H1 (cell line): ENCODE measurements around the gene BCL2L1. TPM values are rescaled to one million over a fixed set of nuclear protein-coding genes. Genes with fewer than 3 reads are reported as not detected.

Experiments
- CTCF ChIA-PET: fragments of 300-600 bp; sonication (Branson Sonifier 250); formaldehyde crosslinking; loops from one replicate; lab custom pipeline; 2021; ENCODE audit not compliant: partially characterized antibody; lab: Charles Lee
- POLR2A ChIA-PET: fragments of 300-600 bp; sonication (Branson Sonifier 250); formaldehyde crosslinking; loops from one replicate; lab custom pipeline; 2021; ENCODE audit warnings: inconsistent platforms; ENCODE audit not compliant: partially characterized antibody; lab: Charles Lee
- DNase-seq, 2 experiments: peaks; one replicate each; pipeline versions ENCODE4 v3.0.0 to v3.0.0-alpha.2; 2010 to 2022; ENCODE audit warnings: low spot score in 2 of 2, low read depth in 1 of 2, mixed read lengths in 1 of 2
- FAIRE-seq: peaks from 2 replicates; lab custom pipeline; 2011; peaks lifted over from hg19 to GRCh38; lab: Jason Lieb, UNC
- H2AFZ ChIP-seq: 2 replicates; pipeline ENCODE4 v1.8.1; 2012; ENCODE audit warnings: low read length, inconsistent platforms
- H2AK5ac ChIP-seq: 2 replicates; pipeline ENCODE4 v1.6.1; 2013; ENCODE audit warnings: low read depth, low read length
- H2BK120ac ChIP-seq: replicated peaks from 2 replicates; pipeline ENCODE3; 2013; ENCODE audit warnings: low read depth, low read length, inconsistent platforms
- H2BK12ac ChIP-seq: 2 replicates; pipeline ENCODE4 v1.6.1; 2013; ENCODE audit warnings: low read depth, low read length
- H2BK15ac ChIP-seq: 2 replicates; pipeline ENCODE4 v1.6.1; 2013; ENCODE audit warnings: low read length
- H2BK20ac ChIP-seq: 2 replicates; pipeline ENCODE4 v1.6.1; 2013; ENCODE audit warnings: low read length
- H2BK5ac ChIP-seq: 2 replicates; pipeline ENCODE4 v1.6.1; 2013; ENCODE audit warnings: low read depth, low read length
- H3K14ac ChIP-seq: 2 replicates; pipeline ENCODE4 v1.6.1; 2013; ENCODE audit warnings: inconsistent platforms; ENCODE audit not compliant: insufficient read length
- H3K18ac ChIP-seq: 2 replicates; pipeline ENCODE4 v1.6.1; 2013; ENCODE audit warnings: low read length; ENCODE audit errors: extremely low read depth
- H3K23ac ChIP-seq: 2 replicates; pipeline ENCODE4 v1.6.1; 2013; ENCODE audit warnings: inconsistent platforms; ENCODE audit not compliant: insufficient read length
- H3K23me2 ChIP-seq: 2 replicates; pipeline ENCODE4 v1.6.1; 2013; ENCODE audit warnings: low read depth, low read length
- H3K27ac ChIP-seq: 2 replicates; pipeline ENCODE4 v1.6.1; 2011; ENCODE audit warnings: low read depth, low read length, inconsistent platforms
- H3K27me3 ChIP-seq, 4 experiments: replicated peaks in 1 of 4; 1 replicate in 1 of 4; 2 replicates in 3 of 4; pipeline versions ENCODE4 v1.6.1 to v1.8.1; 2011 to 2013; ENCODE audit warnings: low read length in 3 of 4, mild to moderate bottlenecking in 3 of 4, inconsistent platforms in 2 of 4, mixed read lengths in 2 of 4, moderate library complexity in 1 of 4; ENCODE audit not compliant: control insufficient read depth in 3 of 4, insufficient read depth in 3 of 4; ENCODE audit errors: extremely low read depth in 1 of 4
- H3K36me3 ChIP-seq, 4 experiments: 2 replicates each; pipeline versions ENCODE4 v1.6.1 to v1.8.1; 2011 to 2013; ENCODE audit warnings: mild to moderate bottlenecking in 4 of 4, low read length in 3 of 4, moderate library complexity in 2 of 4, control low read depth in 1 of 4, inconsistent platforms in 1 of 4; ENCODE audit not compliant: insufficient read depth in 4 of 4, control insufficient read depth in 2 of 4
- H3K4ac ChIP-seq: replicated peaks from 2 replicates; pipeline ENCODE3; 2013; ENCODE audit warnings: low read length, low read depth, mixed read lengths, inconsistent platforms; ENCODE audit not compliant: insufficient read length
- H3K4me1 ChIP-seq, 4 experiments: replicated peaks in 1 of 4; 1 replicate in 1 of 4; 2 replicates in 3 of 4; pipeline versions ENCODE4 v1.6.1 to v1.8.1; 2011 to 2013; ENCODE audit warnings: low read length in 3 of 4, inconsistent platforms in 2 of 4, mixed read lengths in 1 of 4; ENCODE audit not compliant: insufficient read depth in 4 of 4, control insufficient read depth in 3 of 4
- H3K4me2 ChIP-seq, 2 experiments: 2 replicates each; pipeline versions ENCODE4 v1.6.1 to v1.8.1; 2011 to 2013; ENCODE audit warnings: low read depth in 2 of 2, low read length in 2 of 2, control low read depth in 1 of 2, inconsistent platforms in 1 of 2, mild to moderate bottlenecking in 1 of 2; ENCODE audit not compliant: insufficient read depth in 1 of 2
- H3K4me3 ChIP-seq, 4 experiments: fragments of 200-600, 300-600 bp in 1 of 4; sonication (generic), shearing (Covaris generic), sonication (Bioruptor Twin) in 1 of 4; 2 replicates each; pipeline versions ENCODE4 v1.5.1 to v1.8.1; 2011 to 2016; ENCODE audit warnings: low read length in 4 of 4, low read depth in 3 of 4, control low read depth in 2 of 4, inconsistent platforms in 2 of 4, mild to moderate bottlenecking in 2 of 4, mixed read lengths in 1 of 4, moderate library complexity in 1 of 4; ENCODE audit not compliant: insufficient read depth in 2 of 4; ENCODE audit errors: extremely low read depth in 1 of 4
- H3K56ac ChIP-seq: replicated peaks from 2 replicates; pipeline ENCODE3; 2013; ENCODE audit warnings: low read depth, mild to moderate bottlenecking, mixed read lengths, low read length, inconsistent platforms; ENCODE audit not compliant: insufficient read length
- H3K79me1 ChIP-seq: 2 replicates; pipeline ENCODE4 v1.6.1; 2013; ENCODE audit warnings: low read depth, low read length, control low read depth
- H3K79me2 ChIP-seq, 2 experiments: 2 replicates each; pipeline versions ENCODE4 v1.6.1 to v1.8.1; 2012 to 2013; ENCODE audit warnings: low read length in 2 of 2, mild to moderate bottlenecking in 2 of 2, inconsistent platforms in 1 of 2; ENCODE audit not compliant: insufficient read depth in 2 of 2, control insufficient read depth in 1 of 2
- H3K9ac ChIP-seq, 4 experiments: replicated peaks in 1 of 4; 1 replicate in 1 of 4; 2 replicates in 3 of 4; pipeline versions ENCODE4 v1.6.1 to v1.8.1; 2011 to 2013; ENCODE audit warnings: low read depth in 3 of 4, low read length in 3 of 4, control low read depth in 2 of 4, mild to moderate bottlenecking in 2 of 4, moderate library complexity in 2 of 4, inconsistent platforms in 1 of 4; ENCODE audit errors: extremely low read depth in 1 of 4
- H3K9me3 ChIP-seq, 2 experiments: 2 replicates each; pipeline versions ENCODE4 v1.6.1 to v1.8.1; 2012 to 2013; ENCODE audit warnings: mild to moderate bottlenecking in 2 of 2, moderate library complexity in 2 of 2, control low read depth in 1 of 2, inconsistent platforms in 1 of 2, low read depth in 1 of 2, low read length in 1 of 2, mixed read lengths in 1 of 2; ENCODE audit not compliant: insufficient read depth in 2 of 2
- H4K20me1 ChIP-seq, 2 experiments: replicated peaks in 1 of 2; 2 replicates each; pipeline versions ENCODE3 to v1.8.1; 2011 to 2013; ENCODE audit warnings: inconsistent platforms in 2 of 2, low read length in 2 of 2, mild to moderate bottlenecking in 1 of 2; ENCODE audit not compliant: insufficient read depth in 2 of 2, control insufficient read depth in 1 of 2
- H4K5ac ChIP-seq: 2 replicates; pipeline ENCODE4 v1.6.1; 2013; ENCODE audit warnings: low read length, low read depth, mixed read lengths, inconsistent platforms; ENCODE audit not compliant: insufficient read length
- H4K8ac ChIP-seq: 2 replicates; pipeline ENCODE4 v1.8.0; 2013; ENCODE audit warnings: mild to moderate bottlenecking, moderate library complexity, low read length, inconsistent platforms; ENCODE audit not compliant: insufficient read depth; ENCODE audit errors: extremely low read depth
- H4K91ac ChIP-seq: replicated peaks from 2 replicates; pipeline ENCODE3; 2013; ENCODE audit warnings: low read length, mixed read lengths, inconsistent platforms; ENCODE audit not compliant: insufficient read length
- RBBP5 ChIP-seq: IDR thresholded peaks from 2 replicates; pipeline ENCODE4 v1.7.1; 2012; ENCODE audit warnings: low read depth, mild to moderate bottlenecking, inconsistent platforms, low read length, moderate library complexity, borderline replicate concordance
- ZNF274 ChIP-seq: IDR thresholded peaks from 2 replicates; pipeline ENCODE4 v1.7.0; 2012; ENCODE audit warnings: low read length, borderline replicate concordance; ENCODE audit errors: extremely low read depth
- WGBS, 2 experiments: shearing (Covaris generic) in 1 of 2; methylation state at CpG; one replicate each; pipeline versions ENCODE4 v1.1.6 to v1.1.7; 2013 to 2015; ENCODE audit warnings: low lambda C conversion rate in 2 of 2, mixed read lengths in 2 of 2, inconsistent platforms in 1 of 2, low coverage in 1 of 2, missing lambda C conversion rate in 1 of 2; ENCODE audit not compliant: insufficient replicate concordance in 2 of 2, insufficient coverage in 1 of 2, insufficient read length in 1 of 2; ENCODE audit errors: extremely low coverage in 1 of 2, missing lambda C conversion rate in 1 of 2; 5-methylcytosine and 5-hydroxymethylcytosine counted together
- polyA plus RNA-seq, 7 experiments: library from polyadenylated mRNA; depleted of rRNA in 3 of 7; stranded (reverse) in 5 of 7; unstranded in 2 of 7; fragments of >200 nt in 5 of 7; fragments of 200-250 nt in 2 of 7; gene quantifications; 1 replicate in 5 of 7; 2 replicates in 1 of 7; 4 replicates in 1 of 7; pipeline versions ENCODE4 v1.2.1 to v1.2.3, GENCODE V29; 2011 to 2013; ENCODE audit warnings: missing spikeins in 2 of 7, mixed read lengths in 2 of 7
- total RNA-seq: library from RNA; stranded (reverse); fragmentation: NEBNext Ultra II Directional; extraction: Animal tissue kit (Norgen Biotek cat#: 25700); gene quantifications from 2 replicates; pipeline ENCODE4 v1.2.1, GENCODE V29; 2021

BCL2L1 gene
- total and polyA plus RNA-seq, 2 of the 8 experiments (the other 6 are each of a cell fraction or from before 2014, with no cell fraction given): 64.9 to 66.1 TPM

GRCh38 chr20:31642837-31643236 is 79.8 kb downstream of the BCL2L1 start:
- ChIA-PET POLR2A (interaction anchor here (0.8 to 1.1 kb wide), 2 partner anchors 10 to 76 kb away, joined by 3 read pairs; no protein-coding TSS in a partner anchor), CTCF (interaction anchor here (0.8 to 7.1 kb wide), 3 partner anchors 8 to 81 kb away, joined by 3 to 51 read pairs (median 15); no protein-coding TSS in a partner anchor)
- no peak overlapping the region for H3K4me3 ChIP-seq
- H3K4ac ChIP-seq: no peak overlapping the region
- no peak overlapping the region for H2AFZ ChIP-seq
- H2BK20ac ChIP-seq: no peak overlapping the region
- H3K23ac ChIP-seq: no peak overlapping the region
- H3K4me1 ChIP-seq: peaks cover 0 to 2% (median 2%) of the 10 kb centered on the region in 4 experiments; a peak in 2 of 7 replicates
- H2BK12ac ChIP-seq: no peak overlapping the region
- no peak overlapping the region for H3K56ac ChIP-seq
- FAIRE-seq (no peak), DNase-seq (no peak)
- H3K14ac ChIP-seq: no peak overlapping the region
- no peaks in the 10 kb centered on the region for H3K79me2 ChIP-seq
- no peaks in the 10 kb centered on the region for H3K27me3 ChIP-seq
- no peak overlapping the region for H4K5ac ChIP-seq
- no peak overlapping the region for H3K4me2 ChIP-seq
- peaks cover 0 to 2% of the 10 kb centered on the region in 2 experiments for H4K20me1 ChIP-seq
- no peaks in the 10 kb centered on the region for H3K36me3 ChIP-seq
- H3K79me1 ChIP-seq: no peaks in the 10 kb centered on the region
- no peak overlapping the region for H2BK5ac ChIP-seq
- H3K23me2 ChIP-seq: no peaks in the 10 kb centered on the region
- no peak overlapping the region for H3K18ac ChIP-seq
- no peak overlapping the region for H4K8ac ChIP-seq
- H2BK120ac ChIP-seq: no peak overlapping the region
- WGBS, 2 experiments: 100% methylated on average over 1 of the region's 1 CpG; no CpG with 5 or more reads in 1 of the 2 experiments
- no peak overlapping the region for H2BK15ac ChIP-seq
- no peak overlapping the region for H4K91ac ChIP-seq
- no peak overlapping the region for H2AK5ac ChIP-seq
- no peaks in the 10 kb centered on the region for H3K9me3 ChIP-seq
- H3K27ac ChIP-seq: no peak overlapping the region
- no peak overlapping the region for H3K9ac ChIP-seq
- TF ChIP-seq RBBP5: no peak
- TF ChIP-seq ZNF274: no peak
